Peyer's patch (tissue), 4 donors: ENCODE measurements around the gene RUVBL2.

Source experiments
- POLR2A ChIP-seq, 2 donors: fragments of 450-650 bp; IDR thresholded peaks; one replicate each; pipeline ENCODE4 v1.5.1; 2017; ENCODE audit warnings: antibody characterized with exemption in 2 of 2, mild to moderate bottlenecking in 2 of 2, moderate library complexity in 2 of 2
- TF ChIP-seq, protein P1 (sequence below), 6 experiments: fragments of 450-650 bp in 4 of 6; fragments of 200-600 bp in 2 of 6; sonication (generic) in 1 of 6; IDR thresholded peaks; one replicate each; pipeline ENCODE4 v1.5.1; 2017 to 2019; ENCODE audit warnings: antibody characterized with exemption in 6 of 6, mild to moderate bottlenecking in 3 of 6, moderate library complexity in 1 of 6

DNA sequence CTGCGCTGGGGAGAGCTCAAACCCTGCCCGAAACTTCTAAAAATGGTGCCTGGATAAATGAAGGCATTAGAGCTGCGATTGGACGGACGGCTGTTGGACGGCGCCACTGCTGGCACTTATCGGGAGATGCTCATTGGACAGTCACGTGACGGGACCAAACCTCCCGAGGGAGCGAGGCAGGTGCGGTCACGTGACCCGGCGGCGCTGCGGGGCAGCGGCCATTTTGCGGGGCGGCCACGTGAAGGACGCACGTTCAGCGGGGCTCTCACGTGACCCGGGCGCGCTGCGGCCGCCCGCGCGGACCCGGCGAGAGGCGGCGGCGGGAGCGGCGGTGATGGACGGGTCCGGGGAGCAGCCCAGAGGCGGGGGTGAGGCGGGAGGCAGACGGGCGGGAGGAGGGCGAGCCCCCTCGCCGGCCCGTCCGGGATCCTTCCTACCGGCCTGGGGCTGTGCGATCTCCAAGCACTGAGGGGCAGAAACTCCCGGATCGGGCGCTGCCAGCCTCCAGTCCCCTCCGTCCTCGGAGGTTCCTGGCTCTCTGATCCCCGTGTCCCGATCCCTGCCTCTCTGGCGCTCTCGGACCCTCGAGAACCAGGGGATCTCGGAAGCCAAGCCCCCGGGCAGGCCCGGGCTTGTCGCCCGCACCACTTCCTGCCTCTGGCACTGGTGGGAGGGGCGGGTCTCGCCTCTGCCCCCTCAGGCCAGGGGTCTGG, 38.9 kb upstream of the RUVBL2 start, which contains the start of gene BAX:
- peak; percentile 78 to 86 for TF ChIP-seq POLR2A (IDR thresholded peaks at IDR 0.05)
- TF ChIP-seq, protein P1, sequence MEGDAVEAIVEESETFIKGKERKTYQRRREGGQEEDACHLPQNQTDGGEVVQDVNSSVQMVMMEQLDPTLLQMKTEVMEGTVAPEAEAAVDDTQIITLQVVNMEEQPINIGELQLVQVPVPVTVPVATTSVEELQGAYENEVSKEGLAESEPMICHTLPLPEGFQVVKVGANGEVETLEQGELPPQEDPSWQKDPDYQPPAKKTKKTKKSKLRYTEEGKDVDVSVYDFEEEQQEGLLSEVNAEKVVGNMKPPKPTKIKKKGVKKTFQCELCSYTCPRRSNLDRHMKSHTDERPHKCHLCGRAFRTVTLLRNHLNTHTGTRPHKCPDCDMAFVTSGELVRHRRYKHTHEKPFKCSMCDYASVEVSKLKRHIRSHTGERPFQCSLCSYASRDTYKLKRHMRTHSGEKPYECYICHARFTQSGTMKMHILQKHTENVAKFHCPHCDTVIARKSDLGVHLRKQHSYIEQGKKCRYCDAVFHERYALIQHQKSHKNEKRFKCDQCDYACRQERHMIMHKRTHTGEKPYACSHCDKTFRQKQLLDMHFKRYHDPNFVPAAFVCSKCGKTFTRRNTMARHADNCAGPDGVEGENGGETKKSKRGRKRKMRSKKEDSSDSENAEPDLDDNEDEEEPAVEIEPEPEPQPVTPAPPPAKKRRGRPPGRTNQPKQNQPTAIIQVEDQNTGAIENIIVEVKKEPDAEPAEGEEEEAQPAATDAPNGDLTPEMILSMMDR (IDR thresholded peaks at IDR 0.05): peak in 2 of 6 experiments; percentile 1 to 37
